Stimulated activated effector memory CD8-positive, alpha-beta T cell treated with anti-CD3 and anti-CD28 coated beads, Interleukin-12 subunit alpha, Interleukin-12 subunit beta, amount 100 ng/mL, for 72 hours (primary cell): ENCODE results near the gene ANK3.
A peak's percentile ranks its signal among the peaks of the same experiment; 100 is the strongest.

Source experiments
- ATAC-seq: fragments of 150-1000 bp; cut with Tn5 transposase; 2 replicates; pipeline ENCODE4 v1.10.0; 2021
- DNase-seq, 2 donors: peaks; one replicate each; pipeline ENCODE4 v3.0.0; 2021 to 2022; ENCODE audit warnings: low spot score in 2 of 2
- H3K27ac Mint-ChIP-seq: one replicate; pipeline ENCODE4 v1.8.0; 2022; ENCODE audit warnings: mild to moderate bottlenecking, mixed read lengths
- H3K36me3 Mint-ChIP-seq: one replicate; pipeline ENCODE4 v1.8.0; 2022; ENCODE audit warnings: mild to moderate bottlenecking, mixed read lengths
- H3K4me1 Mint-ChIP-seq: one replicate; pipeline ENCODE4 v1.8.0; 2022; ENCODE audit warnings: mixed read lengths
- H3K4me3 Mint-ChIP-seq: one replicate; pipeline ENCODE4 v1.8.0; 2022; ENCODE audit warnings: mild to moderate bottlenecking, mixed read lengths
- H3K9me3 Mint-ChIP-seq: one replicate; pipeline ENCODE4 v1.8.0; 2022; ENCODE audit warnings: mixed read lengths

Gene ANK3

DNA sequence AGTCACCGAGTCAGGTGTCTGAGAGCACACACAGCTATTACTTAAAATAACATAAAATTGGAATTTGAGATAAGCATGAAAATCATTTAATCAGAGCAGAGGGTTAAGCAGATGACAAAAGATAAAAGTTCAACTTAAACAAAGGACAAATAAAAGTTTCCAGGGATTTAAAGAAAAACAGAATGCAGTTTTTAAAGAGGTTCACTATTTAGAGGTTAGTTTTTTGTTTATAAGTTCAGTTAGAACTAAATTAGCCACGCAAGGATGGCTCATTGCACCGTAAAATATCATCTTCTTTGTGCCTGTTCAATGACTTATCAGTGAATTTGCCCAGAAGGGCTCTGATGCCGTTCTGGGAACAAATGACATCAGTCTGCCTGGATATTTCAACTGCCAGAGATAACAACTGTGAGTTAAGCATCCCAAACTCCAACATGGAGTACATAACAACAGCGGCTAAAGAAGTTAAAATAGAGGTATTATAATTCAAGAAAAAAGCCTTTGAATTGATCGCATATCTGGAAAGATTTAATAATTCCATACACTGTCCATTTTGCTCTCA, 107.8 kb downstream of the ANK3 start:
- no peak overlapping the region for H3K4me3 Mint-ChIP-seq
- no peaks in the 10 kb centered on the region for H3K4me1 Mint-ChIP-seq
- no peaks in the 10 kb centered on the region for H3K9me3 Mint-ChIP-seq
- DNase-seq (no peak), ATAC-seq (no peak)
- peaks cover 28% of the 10 kb centered on the region for H3K36me3 Mint-ChIP-seq
- no peak overlapping the region for H3K27ac Mint-ChIP-seq

DNA sequence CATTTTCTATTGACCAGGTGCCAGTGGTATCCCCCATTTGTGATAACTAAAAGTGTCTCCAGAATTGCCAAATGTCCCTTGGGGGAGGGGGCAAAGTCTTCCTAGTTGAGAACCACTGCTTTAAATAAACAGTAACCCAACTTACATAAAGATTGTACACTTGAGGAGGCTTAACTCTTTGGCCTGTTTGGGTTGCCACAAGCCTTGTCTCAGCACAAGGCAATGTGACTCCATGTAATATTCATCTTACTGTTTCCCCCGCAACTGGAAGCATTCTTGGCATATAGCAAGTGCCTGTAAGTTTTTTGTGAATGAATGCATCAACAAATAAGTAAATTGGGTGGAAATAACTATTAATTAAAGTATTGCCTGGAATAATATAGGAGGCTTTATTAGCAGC, 108.3 kb downstream of the ANK3 start:
- no peaks in the 10 kb centered on the region for H3K9me3 Mint-ChIP-seq
- no peaks in the 10 kb centered on the region for H3K4me1 Mint-ChIP-seq
- ATAC-seq (no peak), DNase-seq (no peak)
- H3K36me3 Mint-ChIP-seq = peaks cover 28% of the 10 kb centered on the region
- H3K4me3 Mint-ChIP-seq = no peak overlapping the region
- no peak overlapping the region for H3K27ac Mint-ChIP-seq

DNA sequence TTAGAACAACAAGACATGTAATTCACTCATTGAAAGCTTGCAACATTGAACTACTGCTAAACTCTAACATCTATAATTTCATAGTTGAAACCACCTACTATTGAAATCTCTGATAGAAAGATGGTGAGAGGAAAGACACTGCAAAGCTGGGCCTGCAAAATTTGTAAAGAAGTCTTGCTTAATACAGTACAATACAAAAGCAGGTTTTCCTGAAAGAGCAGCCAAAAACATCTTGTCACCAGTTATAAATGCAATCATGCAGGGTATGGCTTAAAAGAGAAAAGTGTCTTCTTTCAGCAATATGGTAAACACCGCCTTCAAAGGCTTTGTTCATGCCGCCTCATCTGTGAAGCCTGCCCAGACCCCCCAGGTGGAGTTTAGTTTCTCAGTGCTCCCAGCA, 109.2 kb downstream of the ANK3 start:
- Mint-ChIP-seq H3K4me1 (no peaks in the 10 kb centered on the region), H3K4me3 (no peak overlapping the region), H3K36me3 (peaks cover 28% of the 10 kb centered on the region), H3K9me3 (no peaks in the 10 kb centered on the region), H3K27ac (no peak overlapping the region)
- DNase-seq (no peak), ATAC-seq (no peak)

DNA sequence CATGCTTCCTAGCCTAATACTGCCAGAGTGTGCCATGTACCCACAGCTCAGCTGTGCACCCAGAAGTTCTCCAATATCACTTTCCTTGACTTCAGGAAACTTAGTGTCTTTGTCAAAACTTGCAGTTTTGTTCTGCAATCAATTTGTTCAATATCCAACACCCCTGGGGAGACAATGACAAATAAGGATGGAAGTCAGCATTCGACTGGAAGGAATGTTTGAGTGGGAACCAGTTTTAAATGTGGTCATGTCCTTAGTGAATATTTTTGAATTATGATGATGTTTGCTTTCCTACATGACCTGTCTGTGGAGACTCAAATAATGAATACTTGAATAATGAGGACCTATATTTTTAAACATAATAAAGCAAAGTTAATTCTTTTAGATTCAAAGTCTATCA, 112.0 kb downstream of the ANK3 start:
- no peaks in the 10 kb centered on the region for H3K4me1 Mint-ChIP-seq
- no peak overlapping the region for H3K27ac Mint-ChIP-seq
- H3K36me3 Mint-ChIP-seq = peaks cover 28% of the 10 kb centered on the region
- H3K9me3 Mint-ChIP-seq = no peaks in the 10 kb centered on the region
- H3K4me3 Mint-ChIP-seq = no peak overlapping the region
- ATAC-seq = no peak
- DNase-seq = no peak

DNA sequence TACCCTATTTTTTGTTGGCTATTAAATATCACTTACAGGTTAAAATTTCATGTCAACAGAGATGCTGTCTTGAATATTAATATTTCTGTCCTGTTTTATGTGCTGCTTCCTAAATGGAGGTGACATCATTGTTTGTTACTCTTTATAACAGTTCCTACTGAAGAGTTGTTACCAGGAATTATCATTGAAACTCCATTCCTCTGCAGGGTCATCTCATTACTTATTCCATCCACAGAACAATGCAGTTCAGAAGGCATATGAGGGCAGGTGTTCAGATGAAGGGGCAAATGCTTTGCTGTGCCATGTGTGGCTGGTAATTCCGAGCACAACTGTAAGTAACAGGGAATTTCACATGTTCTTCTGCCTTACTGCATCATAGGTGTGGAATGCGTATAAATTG, 113.4 kb downstream of the ANK3 start:
- Mint-ChIP-seq H3K9me3 (no peaks in the 10 kb centered on the region), H3K4me3 (no peak overlapping the region), H3K36me3 (peaks cover 28% of the 10 kb centered on the region), H3K27ac (no peak overlapping the region), H3K4me1 (no peaks in the 10 kb centered on the region)
- DNase-seq (no peak), ATAC-seq (no peak)

DNA sequence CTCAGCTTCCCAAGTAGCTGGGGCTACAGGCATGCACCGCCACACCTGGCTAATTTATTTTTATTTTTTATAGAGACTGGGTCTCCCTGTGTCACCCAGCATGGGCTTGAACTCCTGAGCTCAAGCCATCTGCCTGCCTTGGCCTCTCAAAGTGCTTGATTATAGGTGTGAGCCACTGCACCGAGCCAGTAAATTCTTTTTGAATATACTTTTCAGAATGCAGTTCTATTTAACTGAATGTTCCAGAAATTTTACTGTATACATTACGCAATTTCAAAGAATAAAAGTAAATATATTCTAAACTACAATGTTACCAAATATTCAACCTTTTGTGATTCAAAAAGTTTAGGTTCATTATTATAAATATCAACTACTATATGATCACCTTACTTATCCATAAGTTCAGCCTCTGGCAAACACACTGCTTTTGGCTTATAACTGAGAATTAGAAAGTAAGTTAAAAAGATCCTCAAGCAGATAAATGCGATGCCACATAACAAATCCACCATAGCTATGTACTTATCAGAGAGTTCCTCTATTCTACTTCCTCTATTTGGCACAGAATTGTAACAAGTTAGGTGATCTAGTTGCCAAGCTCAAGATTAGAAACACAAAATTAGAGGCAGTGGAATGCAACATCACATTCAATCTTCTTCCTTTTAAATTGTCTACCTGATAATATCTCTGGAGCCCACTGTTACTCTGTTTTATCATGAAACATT, 118.2 kb downstream of the ANK3 start:
- DNase-seq = no peak
- H3K27ac Mint-ChIP-seq = no peak overlapping the region
- ATAC-seq = no peak
- no peak overlapping the region for H3K4me3 Mint-ChIP-seq
- H3K4me1 Mint-ChIP-seq = no peaks in the 10 kb centered on the region
- H3K36me3 Mint-ChIP-seq = no peaks in the 10 kb centered on the region
- H3K9me3 Mint-ChIP-seq = no peaks in the 10 kb centered on the region

DNA sequence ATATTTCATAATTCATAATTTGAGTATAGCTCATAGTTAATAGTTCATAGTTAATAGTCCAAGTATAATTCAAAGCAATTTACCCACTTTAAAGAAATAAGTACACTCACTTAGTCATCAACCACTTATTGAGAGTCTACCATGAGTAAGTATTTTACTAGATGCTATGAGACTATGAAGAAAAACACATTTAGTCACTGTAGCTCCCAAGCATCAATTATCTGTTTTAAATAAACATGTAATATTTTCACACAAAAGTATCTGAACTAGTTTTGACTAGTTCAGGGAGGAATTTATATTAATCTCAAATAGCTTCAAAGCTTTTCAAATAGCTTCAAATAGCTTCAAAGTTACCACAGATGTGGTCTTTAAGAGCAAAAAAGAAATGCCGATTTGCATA, 119.2 kb downstream of the ANK3 start:
- no peaks in the 10 kb centered on the region for H3K4me1 Mint-ChIP-seq

DNA sequence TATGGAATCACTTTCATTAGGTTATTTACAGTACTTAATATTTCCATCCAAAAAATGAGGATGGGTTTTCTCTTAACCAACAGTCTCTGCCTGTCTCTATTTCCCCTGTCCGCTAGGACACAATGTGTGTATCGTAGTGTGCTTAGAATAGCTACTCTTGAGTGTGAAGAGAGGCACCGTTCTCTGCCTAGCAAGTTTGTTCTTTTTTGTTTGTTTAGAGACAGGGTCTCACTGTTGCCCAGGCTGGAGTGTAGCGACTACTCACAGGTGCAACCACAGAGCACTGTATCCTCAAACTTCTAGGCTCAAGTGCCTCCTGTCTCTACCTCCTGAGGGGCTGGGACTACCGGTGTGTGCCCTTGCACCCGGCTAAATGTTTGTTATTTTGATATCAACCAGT, 121.9 kb downstream of the ANK3 start:
- no peaks in the 10 kb centered on the region for H3K9me3 Mint-ChIP-seq
- peaks cover 19% of the 10 kb centered on the region for H3K36me3 Mint-ChIP-seq
- no peaks in the 10 kb centered on the region for H3K4me1 Mint-ChIP-seq
- H3K27ac Mint-ChIP-seq = no peak overlapping the region
- ATAC-seq = no peak
- H3K4me3 Mint-ChIP-seq = no peak overlapping the region
- DNase-seq = no peak

More for the DNA sequence above, 119.2 kb downstream of the ANK3 start:
- no peaks in the 10 kb centered on the region for H3K9me3 Mint-ChIP-seq
- no peak overlapping the region for H3K27ac Mint-ChIP-seq
- no peaks in the 10 kb centered on the region for H3K36me3 Mint-ChIP-seq
- no peak overlapping the region for H3K4me3 Mint-ChIP-seq
- ATAC-seq = peak; percentile 53
- DNase-seq = no peak

DNA sequence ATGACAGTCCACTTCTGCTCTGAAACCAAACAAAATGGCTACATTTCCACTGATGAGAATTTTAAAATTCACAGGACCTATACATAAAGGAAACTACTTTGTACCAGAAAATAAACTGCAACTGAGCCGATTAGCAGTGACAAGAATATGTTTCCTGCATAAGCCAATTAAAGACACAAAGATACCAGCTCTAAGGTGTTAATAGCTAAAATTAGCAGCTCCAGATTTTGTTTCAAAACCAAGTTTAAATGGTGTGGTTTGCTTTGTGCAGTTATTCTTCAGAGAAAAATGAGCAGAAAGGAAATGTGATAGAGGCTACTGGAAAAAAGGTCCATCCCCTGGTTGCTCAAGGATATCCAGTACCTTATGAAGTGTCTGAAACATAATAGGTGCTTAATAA, 123.2 kb downstream of the ANK3 start:
- Mint-ChIP-seq H3K4me3 (no peak overlapping the region), H3K9me3 (no peaks in the 10 kb centered on the region), H3K27ac (no peak overlapping the region), H3K36me3 (peaks cover 31% of the 10 kb centered on the region), H3K4me1 (no peaks in the 10 kb centered on the region)
- no peak for ATAC-seq
- DNase-seq = no peak

DNA sequence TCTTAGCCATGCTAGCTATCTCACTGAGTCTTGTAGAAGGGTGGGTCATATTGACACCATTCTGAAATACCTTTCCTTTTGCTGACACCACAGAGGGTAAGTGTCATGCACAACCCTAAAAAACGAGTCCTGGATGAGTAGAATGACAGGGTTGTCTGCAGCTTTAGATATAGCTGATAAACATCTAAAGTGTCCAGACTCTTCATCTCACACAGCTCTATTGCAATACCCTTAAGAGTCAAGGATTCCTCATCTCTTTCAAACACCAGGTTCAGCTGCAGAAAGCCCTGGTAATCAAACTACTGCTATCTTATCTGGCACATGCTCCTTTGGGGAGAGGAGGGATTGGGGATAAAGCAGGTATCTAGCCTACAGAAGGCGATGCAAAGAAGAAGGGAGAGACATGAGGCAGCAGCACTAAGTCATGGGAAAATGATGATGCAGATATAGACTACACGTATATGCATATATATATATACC, 127.0 kb downstream of the ANK3 start:
- Mint-ChIP-seq H3K9me3 (no peaks in the 10 kb centered on the region), H3K36me3 (peaks cover 44% of the 10 kb centered on the region), H3K27ac (no peak overlapping the region), H3K4me1 (no peaks in the 10 kb centered on the region), H3K4me3 (no peak overlapping the region)
- ATAC-seq = no peak
- DNase-seq = no peak

DNA sequence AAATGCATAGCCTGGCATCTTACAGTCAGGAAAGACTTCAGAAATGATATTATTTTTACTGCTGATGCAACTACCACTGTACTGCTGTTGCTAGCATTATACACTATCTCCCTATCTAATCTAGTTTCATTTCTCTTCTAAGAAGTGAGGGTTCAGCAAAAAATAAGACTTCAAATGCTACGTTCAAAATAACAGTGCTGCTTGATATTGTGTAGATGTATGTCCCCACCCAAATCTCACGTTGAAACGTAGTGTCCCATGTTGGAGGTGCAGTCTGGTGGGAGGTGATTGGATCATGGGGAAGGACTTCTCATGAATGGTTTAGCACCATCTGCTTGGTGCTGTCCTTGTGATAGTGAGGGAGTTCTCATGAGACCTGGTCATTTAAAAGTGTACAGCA, 129.4 kb downstream of the ANK3 start:
- no peaks in the 10 kb centered on the region for H3K9me3 Mint-ChIP-seq
- no peaks in the 10 kb centered on the region for H3K4me1 Mint-ChIP-seq
- peaks cover 44% of the 10 kb centered on the region for H3K36me3 Mint-ChIP-seq
- no peak for DNase-seq
- ATAC-seq = no peak
- no peak overlapping the region for H3K27ac Mint-ChIP-seq
- no peak overlapping the region for H3K4me3 Mint-ChIP-seq

DNA sequence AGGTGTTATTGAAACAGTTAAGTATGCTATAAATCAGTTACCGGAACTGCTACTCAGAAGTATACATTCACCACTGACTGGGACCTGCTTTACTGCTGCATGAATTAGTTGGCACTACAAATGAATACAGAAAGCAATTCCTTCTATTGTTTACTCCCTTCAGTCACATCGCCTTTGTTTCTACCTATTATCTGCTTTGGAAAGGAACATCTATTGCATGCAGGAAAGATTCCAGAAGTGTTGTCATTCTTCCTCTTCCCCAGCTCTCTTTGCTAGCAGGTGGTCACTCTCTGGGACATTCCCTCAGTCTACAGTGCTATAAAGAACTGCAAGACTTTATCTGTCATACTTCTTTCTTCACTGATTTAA, 131.3 kb downstream of the ANK3 start:
- Mint-ChIP-seq H3K4me3 (no peak overlapping the region), H3K36me3 (peaks cover 31% of the 10 kb centered on the region), H3K4me1 (no peaks in the 10 kb centered on the region), H3K9me3 (no peaks in the 10 kb centered on the region), H3K27ac (no peak overlapping the region)
- ATAC-seq = no peak
- no peak for DNase-seq

DNA sequence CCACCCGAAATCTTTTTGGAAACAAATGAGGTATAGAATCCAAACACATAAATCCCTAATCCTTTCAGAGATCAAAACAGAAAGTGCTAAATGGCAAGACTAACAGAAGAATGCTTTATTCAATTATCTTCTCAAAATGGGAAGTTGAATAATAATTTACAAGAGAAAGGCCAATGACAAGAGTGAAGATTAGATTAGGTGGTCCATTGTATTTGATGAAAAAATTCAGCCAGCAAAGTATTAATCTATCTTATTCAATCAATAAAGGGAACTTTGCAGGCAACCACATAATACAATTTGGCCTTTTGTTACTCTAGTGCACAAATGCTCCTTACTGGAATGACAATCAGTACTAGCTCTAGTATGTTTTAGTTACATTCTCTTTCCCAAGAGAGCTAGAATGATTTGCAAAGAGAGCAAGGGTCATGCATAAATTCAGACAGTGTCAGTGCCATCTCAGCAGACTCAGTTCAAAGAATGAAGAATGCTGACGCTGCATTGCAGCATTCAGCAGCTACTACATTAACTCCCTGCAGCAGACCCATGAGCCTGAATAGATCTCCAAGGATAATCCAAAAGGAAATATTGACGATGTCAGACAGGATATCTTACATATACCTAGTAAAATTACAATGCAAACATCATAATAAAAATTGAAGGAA, 131.8 kb downstream of the ANK3 start:
- ATAC-seq = no peak
- no peaks in the 10 kb centered on the region for H3K4me1 Mint-ChIP-seq
- no peak overlapping the region for H3K27ac Mint-ChIP-seq
- no peak overlapping the region for H3K4me3 Mint-ChIP-seq
- H3K9me3 Mint-ChIP-seq = no peaks in the 10 kb centered on the region
- DNase-seq = no peak
- peaks cover 26% of the 10 kb centered on the region for H3K36me3 Mint-ChIP-seq

DNA sequence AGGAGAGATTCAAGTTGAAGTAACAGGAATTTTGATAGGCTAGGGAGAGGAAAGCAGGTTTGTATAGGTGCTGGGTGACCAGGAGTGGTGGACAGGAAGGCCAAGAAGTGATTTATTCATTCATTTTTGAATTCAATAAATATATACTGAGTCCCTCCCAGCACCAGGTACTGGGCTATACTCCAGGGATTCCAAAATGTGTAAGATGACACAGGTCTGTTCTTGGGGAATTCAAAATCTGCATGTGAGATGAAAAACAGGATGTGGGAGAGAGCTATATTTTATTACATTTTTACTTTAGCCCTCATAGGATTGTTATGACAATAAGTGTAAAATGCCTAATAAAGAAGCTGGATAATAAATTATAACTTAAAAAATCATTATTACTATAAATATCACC, 134.9 kb downstream of the ANK3 start:
- H3K36me3 Mint-ChIP-seq = no peaks in the 10 kb centered on the region
- H3K4me3 Mint-ChIP-seq = no peak overlapping the region
- ATAC-seq (no peak), DNase-seq (no peak)
- H3K4me1 Mint-ChIP-seq = peaks cover 6% of the 10 kb centered on the region
- H3K9me3 Mint-ChIP-seq = no peaks in the 10 kb centered on the region
- H3K27ac Mint-ChIP-seq = no peak overlapping the region

DNA sequence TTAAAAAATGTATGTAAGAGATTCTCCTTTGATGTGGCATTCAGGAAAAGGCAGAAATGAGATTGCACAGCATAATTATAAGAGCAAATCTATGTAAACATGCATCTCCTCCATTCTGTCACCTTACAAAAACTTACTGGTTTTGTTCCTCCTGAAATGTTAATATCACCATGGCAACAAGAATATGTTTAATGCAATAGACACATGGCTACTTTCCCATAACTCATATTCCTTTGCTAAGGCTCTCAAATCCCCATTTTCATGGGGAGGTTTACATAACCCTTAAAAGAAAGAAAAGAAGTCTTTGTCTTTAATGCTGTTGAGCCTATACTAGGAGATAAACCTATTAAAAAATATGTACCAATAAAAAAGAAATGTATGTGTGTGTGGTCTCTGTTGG, 136.2 kb downstream of the ANK3 start:
- no peaks in the 10 kb centered on the region for H3K36me3 Mint-ChIP-seq
- ATAC-seq (no peak), DNase-seq (no peak)
- no peak overlapping the region for H3K4me3 Mint-ChIP-seq
- no peaks in the 10 kb centered on the region for H3K9me3 Mint-ChIP-seq
- H3K27ac Mint-ChIP-seq = no peak overlapping the region
- peaks cover 6% of the 10 kb centered on the region for H3K4me1 Mint-ChIP-seq

DNA sequence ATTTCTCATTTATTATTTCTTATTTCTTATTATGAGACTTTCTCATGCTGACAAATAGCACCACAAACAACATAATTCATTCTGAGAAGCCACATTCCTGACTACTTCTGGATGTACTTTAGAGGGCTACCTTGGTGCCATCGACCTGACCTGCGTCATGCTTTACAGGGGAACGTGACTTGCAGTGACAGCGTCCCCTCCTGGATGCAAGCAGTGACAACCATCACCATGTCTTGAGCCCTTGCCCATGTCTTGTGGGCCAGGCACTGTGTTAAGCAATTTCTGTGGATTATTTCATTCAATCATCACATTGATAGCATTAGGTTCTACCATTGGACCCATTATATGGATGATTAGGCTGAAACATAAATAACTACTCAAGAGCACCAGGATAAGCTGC, 137.0 kb downstream of the ANK3 start:
- DNase-seq (no peak), ATAC-seq (no peak)
- Mint-ChIP-seq H3K4me3 (no peak overlapping the region), H3K27ac (no peak overlapping the region), H3K4me1 (peaks cover 6% of the 10 kb centered on the region), H3K9me3 (no peaks in the 10 kb centered on the region), H3K36me3 (no peaks in the 10 kb centered on the region)
